CD4-positive, alpha-beta T cell (primary cell): Measurements from ENCODE around the gene POLR3E. TPM values are rescaled to one million over a fixed set of nuclear protein-coding genes. Genes with fewer than 3 reads are reported as not detected.

Experiments
- ATAC-seq: fragments of 200-7000 bp; cut with Tn5 transposase; one replicate; pipeline ENCODE4 v1.10.0; 2022; ENCODE audit warnings: mild to moderate bottlenecking; ENCODE audit not compliant: poor library complexity
- CTCF ChIA-PET: fragments of 350-600 bp; sonication (Branson Sonifier 250); formaldehyde crosslinking; loops from one replicate; lab custom pipeline; 2021; ENCODE audit warnings: antibody characterized with exemption, inconsistent platforms; lab: Charles Lee
- POLR2A ChIA-PET: fragments of 350-600 bp; sonication (Branson Sonifier 250); formaldehyde crosslinking; loops from one replicate; lab custom pipeline; 2021; ENCODE audit warnings: antibody characterized with exemption, inconsistent platforms; lab: Charles Lee
- DNase-seq, 14 experiments: peaks; one replicate each; pipeline ENCODE4 v3.0.0-alpha.2; 2013 to 2020; ENCODE audit warnings: mixed read lengths in 2 of 14
- H3K27ac ChIP-seq, 2 donors: one replicate each; pipeline versions ENCODE4 v1.5.1 to v1.7.0; 2013; ENCODE audit warnings: low read length in 2 of 2, low read depth in 1 of 2, mild to moderate bottlenecking in 1 of 2
- H3K27me3 ChIP-seq, 2 experiments: 1 replicate in 1 of 2; 2 replicates in 1 of 2; pipeline versions ENCODE4 v1.6.1 to v1.7.0; 2013; ENCODE audit warnings: low read length in 2 of 2, control low read depth in 1 of 2, mild to moderate bottlenecking in 1 of 2, moderate library complexity in 1 of 2; ENCODE audit not compliant: insufficient read depth in 2 of 2, control insufficient read depth in 1 of 2
- H3K36me3 ChIP-seq: one replicate; pipeline ENCODE4 v1.6.1; 2013; ENCODE audit warnings: low read length, control low read depth; ENCODE audit not compliant: insufficient read depth
- H3K4me1 ChIP-seq: one replicate; pipeline ENCODE4 v1.6.1; 2013; ENCODE audit warnings: low read length, control low read depth; ENCODE audit not compliant: insufficient read depth
- H3K4me3 ChIP-seq: one replicate; pipeline ENCODE4 v1.5.1; 2013; ENCODE audit warnings: mild to moderate bottlenecking, low read length, moderate library complexity
- H3K9me3 ChIP-seq, 2 experiments: 1 replicate in 1 of 2; 2 replicates in 1 of 2; pipeline versions ENCODE4 v1.6.1 to v1.7.0; 2013; ENCODE audit warnings: low read length in 2 of 2, mild to moderate bottlenecking in 2 of 2, control low read depth in 1 of 2, moderate library complexity in 1 of 2; ENCODE audit not compliant: control insufficient read depth in 1 of 2, insufficient read depth in 1 of 2
- H3K27ac Mint-ChIP-seq: one replicate; pipeline ENCODE4 v1.8.0; 2020; ENCODE audit warnings: mixed read lengths
- H3K27me3 Mint-ChIP-seq: one replicate; pipeline ENCODE4 v1.8.0; 2021; ENCODE audit warnings: mixed read lengths
- H3K36me3 Mint-ChIP-seq: one replicate; pipeline ENCODE4 v1.8.0; 2021; ENCODE audit warnings: low read depth, mixed read lengths
- H3K4me1 Mint-ChIP-seq: one replicate; pipeline ENCODE4 v1.8.0; 2021; ENCODE audit warnings: low read depth, mixed read lengths
- H3K4me3 Mint-ChIP-seq: one replicate; pipeline ENCODE4 v1.8.0; 2020; ENCODE audit warnings: mild to moderate bottlenecking, mixed read lengths
- H3K9me3 Mint-ChIP-seq: one replicate; pipeline ENCODE4 v1.8.0; 2020; ENCODE audit warnings: mixed read lengths
- CTCF ChIP-seq: fragments of 200-600 bp; IDR thresholded peaks from one replicate; pipeline ENCODE4 v1.8.0; 2022; ENCODE audit warnings: antibody characterized with exemption, mild to moderate bottlenecking
- intact Hi-C, 2 experiments: fragments of 100-400 bp; cut with DNase I in 1 of 2; cut with micrococcal nuclease in 1 of 2; formaldehyde crosslinking; loops; one replicate each; pipeline versions ENCODE4 v1.15.1 to v1.9.0; 2023 to 2025; cut with DNase I, micrococcal nuclease
- total RNA-seq, 174 experiments: library from RNA in 2 of 174; stranded (reverse) in 2 of 174; gene quantifications; one replicate each; pipeline ENCODE4 v1.2.3 and lab custom pipeline; 2021 to 2026

POLR3E gene
- total RNA-seq, 2 experiments from 2014 or later, result 239 to 242 TPM

- intact Hi-C loops, result no loop called here
- TF ChIP-seq CTCF, result no peak
- Mint-ChIP-seq H3K27ac (no peak overlapping the region), H3K36me3 (peaks cover 63% of the 10 kb centered on the region), H3K4me3 (no peak overlapping the region), H3K9me3 (no peaks in the 10 kb centered on the region), H3K4me1 (no peaks in the 10 kb centered on the region), H3K27me3 (no peaks in the 10 kb centered on the region)
- no peaks in the 10 kb centered on the region for H3K9me3 ChIP-seq
- no peak overlapping the region for H3K27ac ChIP-seq
- ATAC-seq, result no peak
- DNase-seq, result no peak
- H3K4me3 ChIP-seq, result no peak overlapping the region
- peaks cover 49% of the 10 kb centered on the region for H3K36me3 ChIP-seq
- CTCF ChIA-PET, result no interaction called here
- POLR2A ChIA-PET, result no interaction called here
- no peaks in the 10 kb centered on the region for H3K27me3 ChIP-seq
- no peaks in the 10 kb centered on the region for H3K4me1 ChIP-seq
Measured at GRCh38 chr16:22253272-22253671, 43.9 kb upstream of the POLR3E start.

- Mint-ChIP-seq H3K9me3 (no peaks in the 10 kb centered on the region), H3K4me1 (no peaks in the 10 kb centered on the region), H3K4me3 (no peak overlapping the region), H3K36me3 (peaks cover 76% of the 10 kb centered on the region), H3K27me3 (no peaks in the 10 kb centered on the region), H3K27ac (no peak overlapping the region)
- DNase-seq, result no peak
- intact Hi-C loops, result no loop called here
- ChIA-PET CTCF (no interaction called here), POLR2A (no interaction called here)
- Histone ChIP-seq H3K27me3 (no peaks in the 10 kb centered on the region), H3K9me3 (no peaks in the 10 kb centered on the region), H3K4me3 (no peak overlapping the region), H3K27ac (no peak overlapping the region), H3K4me1 (no peaks in the 10 kb centered on the region), H3K36me3 (peaks cover 55% of the 10 kb centered on the region)
- ATAC-seq, result no peak
- no peak for TF ChIP-seq CTCF
Measured at GRCh38 chr16:22255335-22255734, 41.9 kb upstream of the POLR3E start.

GRCh38 chr16:22257440-22257839 lies 39.8 kb upstream of the POLR3E start:
- no peaks in the 10 kb centered on the region for H3K27me3 ChIP-seq
- DNase-seq (no peak), ATAC-seq (no peak)
- H3K27ac Mint-ChIP-seq, result no peak overlapping the region
- H3K4me1 Mint-ChIP-seq, result peaks cover under 1% of the 10 kb centered on the region
- peaks cover 78% of the 10 kb centered on the region for H3K36me3 Mint-ChIP-seq
- no peaks in the 10 kb centered on the region for H3K27me3 Mint-ChIP-seq
- no peaks in the 10 kb centered on the region for H3K9me3 ChIP-seq
- H3K4me3 ChIP-seq, result no peak overlapping the region
- H3K27ac ChIP-seq, result no peak overlapping the region
- peaks cover 45% of the 10 kb centered on the region for H3K36me3 ChIP-seq
- no peak overlapping the region for H3K4me3 Mint-ChIP-seq
- ChIA-PET CTCF (no interaction called here), POLR2A (no interaction called here)
- no peak for TF ChIP-seq CTCF
- intact Hi-C loops, result no loop called here
- H3K9me3 Mint-ChIP-seq, result no peaks in the 10 kb centered on the region
- H3K4me1 ChIP-seq, result peaks cover 8% of the 10 kb centered on the region
